ENCODE results near the gene SDK2.

The SDK2 gene

GRCh38 chr17:73621685-73622084, 22.6 kb downstream of the SDK2 start:
- H3K36me3 ChIP-seq, result no peaks in the 10 kb centered on the region
- no peaks in the 10 kb centered on the region for H3K27me3 ChIP-seq
- H3K4me1 ChIP-seq, result no peaks in the 10 kb centered on the region
- H3K9me3 ChIP-seq, result no peaks in the 10 kb centered on the region
- H3K4me3 ChIP-seq (ENCODE audit: low read depth, low read length), result no peak overlapping the region
- TF ChIP-seq CTCF (IDR thresholded peaks at IDR 0.05; ENCODE audit: low read depth, low read length), result no peak
- DNase-seq, result no peak

GRCh38 chr17:73620414-73620813, 23.8 kb downstream of the SDK2 start:
- no peaks in the 10 kb centered on the region for H3K9me3 ChIP-seq
- TF ChIP-seq CTCF (IDR thresholded peaks at IDR 0.05; ENCODE audit: low read depth, low read length), result no peak
- no peaks in the 10 kb centered on the region for H3K27me3 ChIP-seq
- H3K36me3 ChIP-seq, result no peaks in the 10 kb centered on the region
- no peak overlapping the region for H3K4me3 ChIP-seq (ENCODE audit: low read depth, low read length)
- no peaks in the 10 kb centered on the region for H3K4me1 ChIP-seq
- DNase-seq, result no peak

- no peak for TF ChIP-seq CTCF (IDR thresholded peaks at IDR 0.05; ENCODE audit: low read depth, low read length)
- Histone ChIP-seq H3K4me3 (ENCODE audit: low read depth, low read length) (no peak overlapping the region), H3K9me3 (no peaks in the 10 kb centered on the region), H3K36me3 (no peaks in the 10 kb centered on the region), H3K4me1 (peaks cover 5% of the 10 kb centered on the region), H3K27me3 (no peaks in the 10 kb centered on the region)
- DNase-seq, result no peak
These were observed 26.7 kb downstream of the SDK2 start for GRCh38 chr17:73617501-73617900.

GRCh38 chr17:73616873-73617404, 27.3 kb downstream of the SDK2 start:
- no peaks in the 10 kb centered on the region for H3K9me3 ChIP-seq
- no peaks in the 10 kb centered on the region for H3K27me3 ChIP-seq
- peaks cover 5% of the 10 kb centered on the region for H3K4me1 ChIP-seq
- no peaks in the 10 kb centered on the region for H3K36me3 ChIP-seq
- no peak for TF ChIP-seq CTCF (IDR thresholded peaks at IDR 0.05; ENCODE audit: low read depth, low read length)
- DNase-seq, result no peak
- no peak overlapping the region for H3K4me3 ChIP-seq (ENCODE audit: low read depth, low read length)

GRCh38 chr17:73616120-73616872, 27.9 kb downstream of the SDK2 start:
- Histone ChIP-seq H3K27me3 (no peaks in the 10 kb centered on the region), H3K4me3 (ENCODE audit: low read depth, low read length) (no peak overlapping the region), H3K4me1 (peaks cover 5% of the 10 kb centered on the region), H3K9me3 (no peaks in the 10 kb centered on the region), H3K36me3 (no peaks in the 10 kb centered on the region)
- no peak for DNase-seq
- TF ChIP-seq CTCF (IDR thresholded peaks at IDR 0.05; ENCODE audit: low read depth, low read length), result no peak

GRCh38 chr17:73614256-73614655, 30.0 kb downstream of the SDK2 start:
- Histone ChIP-seq H3K4me3 (ENCODE audit: low read depth, low read length) (no peak overlapping the region), H3K9me3 (no peaks in the 10 kb centered on the region)

More at GRCh38 chr17:73614256-73614655, 30.0 kb downstream of the SDK2 start:
- H3K27me3 ChIP-seq, result no peaks in the 10 kb centered on the region
- TF ChIP-seq CTCF (IDR thresholded peaks at IDR 0.05; ENCODE audit: low read depth, low read length), result no peak
- peaks cover 5% of the 10 kb centered on the region for H3K4me1 ChIP-seq
- no peaks in the 10 kb centered on the region for H3K36me3 ChIP-seq
- DNase-seq, result no peak
